Superior temporal gyrus (tissue), 1 donor: ENCODE measurements around the gene FARSA.
"Not testable (repeated sequence)": the region's sequence is repeated elsewhere in the genome, so short reads cannot be mapped to it uniquely, and the experiment has no call there.

ENCODE experiments used
- DNase-seq: peaks from one replicate; pipeline ENCODE4 v3.0.0-alpha.2; 2016; ENCODE audit errors: extremely low spot score

FARSA gene

DNA sequence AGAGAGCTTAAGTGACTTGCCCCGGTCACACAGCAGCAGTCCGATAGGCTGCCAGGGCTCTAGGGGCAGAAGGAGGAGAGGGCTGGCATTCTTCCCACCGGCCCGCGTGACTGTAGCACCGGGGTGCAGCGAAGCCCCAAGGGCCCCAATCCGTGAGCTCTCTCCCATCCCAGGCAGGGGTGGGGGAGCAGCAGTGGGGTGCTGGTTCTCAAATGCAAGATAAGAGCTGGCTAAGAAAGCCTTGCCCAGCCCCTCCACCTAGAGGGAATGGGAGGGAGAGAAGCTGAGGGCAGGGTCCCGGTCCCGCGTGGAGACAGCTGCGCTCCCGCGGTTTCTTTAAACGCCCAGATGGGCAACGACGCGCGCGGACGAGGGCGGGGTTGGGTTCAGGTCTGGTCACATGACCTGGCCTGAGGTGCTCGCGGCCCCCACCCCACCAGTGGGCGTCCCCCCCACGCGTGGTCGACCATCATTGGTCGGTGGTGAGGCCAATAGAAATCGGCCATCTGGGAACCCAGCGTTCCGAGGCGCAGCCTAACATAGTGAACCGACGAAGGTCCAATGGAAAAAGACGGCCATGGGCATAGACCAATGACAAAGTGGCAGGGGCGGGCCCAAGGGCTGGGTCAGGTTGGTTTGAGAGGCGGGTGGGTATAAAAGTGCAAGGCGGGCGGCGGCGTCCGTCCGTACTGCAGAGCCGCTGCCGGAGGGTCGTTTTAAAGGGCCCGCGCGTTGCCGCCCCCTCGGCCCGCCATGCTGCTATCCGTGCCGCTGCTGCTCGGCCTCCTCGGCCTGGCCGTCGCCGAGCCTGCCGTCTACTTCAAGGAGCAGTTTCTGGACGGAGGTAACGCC, 4.6 kb upstream of the FARSA start, which contains the start of gene CALR:
TSS of gene CALR (plus strand) at position 683 of the 852 bp plus-strand sequence. CDS start at position 754, 71 bp downstream.
- peak; percentile 100 for DNase-seq

DNA sequence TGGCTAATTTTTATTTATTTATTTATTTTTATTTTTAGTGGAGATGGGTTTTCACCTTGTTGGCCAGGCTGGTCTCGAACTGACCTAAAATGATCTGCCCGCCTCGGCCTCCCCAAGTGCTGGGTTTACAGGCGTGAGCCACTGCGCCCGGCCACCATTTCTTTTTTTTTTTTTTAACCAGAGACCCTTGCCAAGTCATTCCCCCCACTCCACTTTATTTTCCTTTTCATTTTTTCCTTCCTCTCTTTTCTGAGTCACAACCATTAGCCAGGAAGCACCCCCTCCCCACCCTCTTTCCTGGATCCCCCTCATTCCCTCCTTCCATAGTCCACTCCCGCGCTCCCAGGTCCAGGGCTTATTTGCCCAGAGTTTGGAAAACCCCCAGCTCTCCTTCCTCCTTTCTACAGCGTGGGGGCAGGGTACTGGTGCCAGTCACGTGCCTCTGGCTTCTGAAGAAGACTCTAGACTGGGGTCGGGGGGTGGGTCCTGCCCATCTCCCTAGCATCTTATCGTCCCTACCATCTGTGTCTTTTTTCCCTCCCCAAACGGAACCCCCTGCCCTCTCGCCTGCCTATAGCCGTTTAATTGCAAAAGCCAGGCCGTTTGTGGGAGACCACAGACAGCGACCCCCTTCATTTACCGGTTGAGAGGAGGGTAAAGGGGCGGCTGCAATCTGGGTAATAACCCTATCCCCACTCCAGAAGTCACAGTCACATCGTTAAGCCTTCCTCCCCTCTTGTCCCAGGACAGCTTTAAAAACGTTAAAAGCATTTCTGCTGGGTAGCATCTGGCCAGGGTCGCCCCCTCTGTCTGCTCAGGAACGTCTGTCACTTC, 3.8 kb upstream of the FARSA start:
- no peak for DNase-seq

DNA sequence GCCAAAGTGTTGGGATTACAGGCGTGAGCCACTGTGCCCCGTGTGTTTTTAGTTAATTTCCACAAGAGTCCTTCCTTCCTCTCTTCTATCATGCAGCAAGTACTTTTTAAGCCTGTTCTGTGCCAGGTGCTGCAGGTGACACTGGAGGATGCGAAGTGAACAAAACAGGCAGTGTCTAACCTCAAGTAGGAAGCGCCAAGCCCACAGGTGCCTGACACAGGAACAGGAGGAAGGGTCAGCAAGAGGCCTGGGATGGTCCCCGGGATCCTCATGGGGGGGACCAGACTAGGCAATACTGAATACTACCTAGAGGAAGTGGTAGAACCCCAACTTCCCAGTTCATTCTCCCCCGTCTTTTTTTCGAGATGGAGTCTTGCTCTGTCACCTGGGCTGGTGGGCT, 3.1 kb upstream of the FARSA start:
- DNase-seq = no peak

GRCh38 chr19:12935071-12935470, 1.6 kb upstream of the FARSA start:
- DNase-seq = no peak

DNA sequence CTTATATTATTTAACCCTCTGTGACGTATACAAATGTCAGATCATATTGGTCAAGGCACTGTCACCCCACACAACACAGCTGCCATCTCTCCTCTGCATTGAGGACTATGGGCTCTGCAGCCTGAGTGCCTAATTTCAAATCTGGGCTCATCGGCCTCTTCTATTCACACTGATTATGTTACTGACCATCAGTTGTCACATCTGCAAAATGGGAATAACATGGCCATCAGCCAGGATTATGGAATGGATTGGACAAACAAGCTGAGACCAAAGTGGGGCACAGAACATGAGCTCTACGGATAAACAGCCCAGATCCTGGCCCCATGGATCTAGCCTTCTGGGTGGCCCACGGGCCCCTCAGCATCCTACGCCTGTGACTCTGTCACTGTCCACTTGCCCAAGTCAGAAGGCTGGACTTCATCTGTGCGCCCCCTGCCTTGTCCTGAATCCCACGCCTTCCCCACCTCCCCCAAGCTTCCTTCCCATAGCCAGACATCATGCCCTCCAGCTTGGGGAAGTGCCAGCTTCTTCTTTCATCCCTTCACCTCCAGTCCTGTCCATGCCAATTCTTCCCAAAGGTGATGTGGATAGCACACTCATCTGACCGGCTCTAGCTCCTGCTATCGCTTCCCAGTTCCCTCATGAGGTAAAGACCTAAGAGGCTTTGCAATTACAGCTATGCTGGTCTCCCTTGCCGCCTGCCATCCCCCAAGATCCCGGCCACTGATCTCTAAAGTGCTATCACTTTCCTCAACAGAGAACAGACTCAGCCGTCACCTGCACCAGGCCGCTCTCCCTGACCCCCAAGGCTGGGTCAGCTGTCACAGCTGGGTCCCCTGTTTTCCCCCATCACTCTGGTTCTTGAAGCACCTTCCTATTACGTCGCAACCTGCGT, 872 bp downstream of the FARSA start:
- DNase-seq = no peak

GRCh38 chr19:12930002-12930645, 3.4 kb downstream of the FARSA start:
- DNase-seq = no peak

GRCh38 chr19:12924621-12925310, 8.7 kb downstream of the FARSA start:
- DNase-seq = no peak

GRCh38 chr19:12922959-12923358, 10.6 kb downstream of the FARSA start:
- DNase-seq = no peak

DNA sequence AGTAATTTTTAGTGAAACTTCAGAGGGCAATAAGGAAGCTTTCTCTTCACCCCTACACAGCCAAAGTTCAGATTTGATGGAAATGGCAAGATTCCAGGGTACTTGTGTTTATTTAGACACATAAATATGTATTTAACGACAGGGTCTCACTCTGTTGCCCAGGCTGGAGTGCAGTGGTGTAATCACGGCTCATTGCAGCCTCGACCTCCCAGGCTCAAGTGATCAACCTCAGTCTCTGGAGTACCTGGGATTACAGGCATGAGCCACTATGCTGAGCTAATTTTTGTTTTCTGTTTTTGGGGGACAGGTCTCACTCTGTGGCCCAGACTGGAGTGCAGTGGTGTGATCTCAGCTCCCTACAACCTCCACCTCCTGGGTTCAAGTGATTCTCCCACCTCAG, 12.5 kb downstream of the FARSA start:
- no peak for DNase-seq

DNA sequence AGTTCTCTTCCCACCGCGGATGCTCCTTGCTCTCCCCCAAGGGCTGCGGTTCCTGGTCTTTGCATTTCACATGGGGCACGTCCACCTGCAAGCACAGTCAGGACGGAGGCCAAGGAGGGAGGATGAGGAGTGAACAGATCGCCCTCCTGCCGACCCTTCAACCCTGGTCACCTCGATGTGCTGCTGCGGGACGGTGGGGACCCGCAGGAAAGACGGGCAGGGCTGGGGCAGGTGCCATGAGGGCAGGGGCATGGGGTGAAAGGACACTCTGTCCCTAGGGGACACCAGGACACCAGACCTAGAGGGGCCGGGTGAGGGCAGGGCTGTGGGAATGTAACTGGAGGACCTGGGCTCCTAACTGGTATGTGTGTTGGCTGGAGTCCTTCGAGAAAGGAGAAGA, 15.3 kb downstream of the FARSA start:
- no peak for DNase-seq

DNA sequence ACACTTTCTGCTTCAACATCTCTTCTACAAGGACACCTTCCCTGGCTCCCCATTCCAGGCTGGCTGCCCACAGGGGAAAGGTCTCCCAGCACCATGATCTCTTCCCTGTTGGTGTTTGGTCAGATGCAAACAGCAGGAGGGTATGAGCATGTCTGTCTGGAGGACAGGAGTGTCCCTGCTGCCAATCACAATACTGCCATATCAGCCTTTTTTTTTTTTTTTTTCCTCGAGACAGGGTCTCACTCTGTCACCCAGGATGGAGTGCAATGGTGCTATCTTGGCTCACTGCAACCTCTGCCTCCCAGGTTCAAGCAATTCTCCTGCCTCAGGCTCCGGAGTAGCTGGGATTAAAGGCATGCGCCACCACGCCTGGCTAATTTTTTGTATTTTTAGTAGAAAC, 17.7 kb downstream of the FARSA start:
- not testable (repeated sequence) for DNase-seq

DNA sequence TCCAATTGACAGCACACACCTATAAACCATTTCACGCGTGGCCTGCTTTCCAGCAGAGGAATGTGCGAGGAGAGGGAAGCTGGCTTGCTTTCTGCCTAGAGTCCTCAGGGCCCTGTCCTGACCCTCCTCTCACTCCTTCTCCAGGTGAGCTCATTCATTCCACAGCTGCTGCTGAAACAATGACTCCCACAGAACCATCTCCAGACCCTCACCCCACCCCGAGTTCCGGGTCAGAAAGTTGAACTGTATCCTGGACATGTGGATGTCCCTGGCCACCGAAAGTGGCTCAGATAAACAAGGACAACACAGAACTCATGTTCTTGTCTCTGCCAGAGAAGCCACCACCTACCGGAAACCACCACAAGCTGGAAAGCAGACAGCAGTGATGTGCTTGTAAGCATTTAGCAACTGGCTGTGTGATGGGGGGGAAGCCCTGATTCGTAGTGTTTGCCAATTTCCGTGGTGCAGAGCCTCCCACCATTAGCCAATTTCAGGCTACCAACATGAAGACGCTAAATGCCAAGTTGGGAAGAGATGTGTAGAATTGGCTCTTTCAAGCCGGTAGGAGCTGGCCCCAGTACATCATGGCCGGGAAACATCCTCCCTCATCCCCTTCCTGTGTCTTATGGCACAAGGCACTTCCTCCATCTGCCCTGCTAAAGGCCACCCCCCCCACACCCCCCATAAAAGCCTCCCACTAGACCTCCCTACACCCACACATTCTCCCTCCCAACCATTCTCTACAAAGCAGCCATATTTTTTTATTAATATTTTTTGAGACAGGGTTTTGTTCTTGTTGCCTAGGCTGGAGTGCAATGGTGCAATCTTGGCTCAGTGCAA, 19.4 kb downstream of the FARSA start:
- peak; percentile 20 for DNase-seq

DNA sequence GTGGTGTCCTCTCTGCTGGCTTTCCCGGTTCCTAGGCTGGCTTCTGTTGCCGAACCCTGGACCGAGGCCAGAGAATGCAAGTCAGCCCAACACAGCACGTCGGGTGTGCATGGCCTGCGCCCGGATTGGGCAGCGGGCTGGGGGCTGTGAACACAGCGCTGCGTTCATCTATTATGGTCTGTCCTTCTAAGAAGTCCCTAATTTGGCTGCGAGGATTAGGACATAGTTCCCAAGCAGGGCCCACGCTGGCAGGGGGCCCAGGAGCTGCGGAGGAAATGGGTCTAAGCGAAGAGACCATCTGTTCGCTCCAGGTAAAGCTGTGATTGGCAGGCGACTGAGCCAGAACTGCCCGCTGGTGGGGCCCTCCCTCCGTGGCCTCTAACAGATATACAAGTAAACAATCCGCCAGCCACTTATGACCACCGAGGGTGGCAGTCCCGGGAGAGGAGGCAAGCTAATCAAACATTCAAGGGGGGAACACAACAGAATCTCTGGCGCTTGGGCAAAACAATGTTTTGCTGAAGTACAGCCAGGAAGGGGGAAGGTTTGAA, 20.4 kb downstream of the FARSA start:
- DNase-seq = peak; percentile 78

GRCh38 chr19:12912571-12912970, 20.9 kb downstream of the FARSA start:
- DNase-seq = no peak

DNA sequence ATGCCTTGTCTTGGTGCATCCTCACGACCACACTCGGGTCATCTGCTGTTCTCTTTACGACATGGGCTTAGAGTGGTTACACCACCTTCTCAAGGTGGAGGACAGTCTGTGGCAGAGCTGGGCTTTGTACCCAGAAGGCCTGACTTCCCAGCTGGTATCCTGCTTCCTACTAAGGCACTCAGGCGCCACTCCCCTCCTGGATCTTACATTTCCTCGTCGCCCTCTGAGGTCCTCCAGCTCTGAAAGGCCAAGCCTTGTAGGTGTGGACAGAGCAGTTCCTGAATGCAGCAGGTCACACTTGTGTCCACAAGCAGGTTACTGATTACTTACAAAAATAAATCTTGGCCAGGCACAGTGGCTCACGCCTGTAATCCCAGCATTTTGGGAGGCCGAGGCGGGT, 26.3 kb downstream of the FARSA start:
- no peak for DNase-seq

- no peak for DNase-seq
These were observed 33.5 kb downstream of the FARSA start for GRCh38 chr19:12899891-12900518.

DNA sequence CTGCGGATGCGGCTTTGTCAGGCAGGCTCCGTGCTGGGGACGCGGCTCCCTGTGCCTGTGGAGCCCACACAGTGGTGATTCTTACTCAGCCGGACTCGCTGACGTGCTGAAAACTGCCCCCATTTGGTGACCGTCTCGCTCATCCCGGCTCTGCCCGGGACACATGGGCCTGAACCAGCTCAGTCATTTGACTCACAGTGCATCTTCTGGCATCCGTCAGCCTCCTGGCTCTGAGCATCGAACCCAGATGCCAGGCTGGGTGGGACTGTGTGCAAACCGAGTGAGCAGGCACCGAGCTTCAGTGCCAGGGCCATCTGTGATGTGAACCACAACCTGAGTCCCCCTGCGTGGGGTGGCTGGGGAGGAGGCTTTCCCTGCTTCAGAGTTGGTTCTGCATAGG, 37.1 kb downstream of the FARSA start:
- DNase-seq = no peak

GRCh38 chr19:12893582-12893981, 39.9 kb downstream of the FARSA start:
- no peak for DNase-seq

DNA sequence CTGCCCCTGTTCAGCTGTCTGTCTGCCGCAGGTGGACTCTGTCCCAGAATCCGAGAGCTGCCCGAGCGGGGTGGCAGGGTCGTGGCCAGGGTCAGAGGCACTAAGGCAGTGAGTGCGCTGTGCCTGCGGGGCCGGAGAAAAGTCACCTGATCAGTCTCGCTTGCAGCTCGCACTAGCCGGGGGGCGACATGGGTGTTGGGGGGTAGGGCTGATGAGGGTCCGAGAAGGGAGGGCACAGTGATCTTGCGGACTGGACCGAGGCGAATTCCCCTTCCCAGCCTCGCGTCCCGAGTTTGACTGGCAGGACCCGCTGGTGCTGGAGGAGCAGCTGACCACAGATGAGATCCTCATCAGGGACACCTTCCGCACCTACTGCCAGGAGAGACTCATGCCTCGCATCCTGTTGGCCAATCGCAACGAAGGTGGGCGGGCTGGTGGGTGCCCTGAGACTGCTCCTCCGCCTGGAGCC, 41.9 kb downstream of the FARSA start:
- no peak for DNase-seq
